Panc1 (cell line): ENCODE measurements around the gene ARL17B. TPM values are rescaled to one million over a fixed set of nuclear protein-coding genes. Genes with fewer than 3 reads are reported as not detected.
A peak's percentile ranks its signal among the peaks of the same experiment; 100 is the strongest.
"Not testable (repeated sequence)": the region's sequence is repeated elsewhere in the genome, so short reads cannot be mapped to it uniquely, and the experiment has no call there.

Experiments
- ATAC-seq: fragments of 200-7000 bp; cut with Tn5 transposase; 2 replicates; pipeline ENCODE4 v1.9.1; 2020; ENCODE audit warnings: mild to moderate bottlenecking, moderate library complexity
- BruUV-seq: library from RNA; stranded (reverse); fragments of 400-500 nt; replicated peaks from 2 replicates; lab custom pipeline; 2021; lab: Mats Ljungman, UMichigan
- CTCF ChIA-PET: fragments of 300-600 bp; sonication (Branson Sonifier 250); formaldehyde crosslinking; loops from one replicate; lab custom pipeline; 2022; ENCODE audit warnings: antibody characterized with exemption; lab: Charles Lee
- POLR2A ChIA-PET: fragments of 300-600 bp; sonication (Branson Sonifier 250); formaldehyde crosslinking; loops from one replicate; lab custom pipeline; 2022; ENCODE audit warnings: antibody characterized with exemption; lab: Charles Lee
- DNase-seq: peaks from one replicate; pipeline ENCODE4 v3.0.0-alpha.2; 2010; ENCODE audit warnings: low read depth, low spot score
- H3K27ac ChIP-seq: 2 replicates; pipeline ENCODE4 v1.5.1; 2011; ENCODE audit warnings: mild to moderate bottlenecking, low read length, inconsistent platforms
- H3K27me3 ChIP-seq: fragments of 200-500 bp; sonication (Bioruptor generic); 2 replicates; pipeline ENCODE4 v1.6.0; 2014; ENCODE audit warnings: low read length, inconsistent platforms; ENCODE audit not compliant: control insufficient read depth, insufficient read depth
- H3K36me3 ChIP-seq: fragments of 200-500 bp; sonication (Bioruptor generic); 2 replicates; pipeline ENCODE4 v1.5.1; 2014; ENCODE audit warnings: inconsistent platforms, mild to moderate bottlenecking, low read length, moderate library complexity; ENCODE audit not compliant: control insufficient read depth, insufficient read depth
- H3K4me1 ChIP-seq: 2 replicates; pipeline ENCODE4 v1.5.1; 2011; ENCODE audit warnings: inconsistent platforms, mild to moderate bottlenecking, low read length, moderate library complexity; ENCODE audit not compliant: control insufficient read depth, insufficient read depth
- H3K4me3 ChIP-seq, 2 experiments: 2 replicates each; pipeline ENCODE4 v1.5.1; 2011 to 2012; ENCODE audit warnings: low read depth in 2 of 2, low read length in 2 of 2, mild to moderate bottlenecking in 2 of 2, inconsistent platforms in 1 of 2, moderate library complexity in 1 of 2
- H3K9me3 ChIP-seq: fragments of 200-500 bp; sonication (Bioruptor generic); 2 replicates; pipeline ENCODE4 v1.5.1; 2014; ENCODE audit warnings: low read depth, mild to moderate bottlenecking, inconsistent platforms, low read length, moderate library complexity; ENCODE audit not compliant: control insufficient read depth, insufficient read depth
- in situ Hi-C: cut with HindIII; loops from 2 replicates; pipeline ENCODE4 v1.10.0; 2016; ENCODE audit warnings: low sequenced_read_pairs, low pct_unique_long_range_greater_than_20kb
- intact Hi-C: fragments of 100-400 bp; cut with micrococcal nuclease; formaldehyde crosslinking; loops from one replicate; pipeline ENCODE4 v1.10.0; 2022; ENCODE audit not compliant: unreplicated experiment
- total RNA-seq: library from RNA; stranded (reverse); gene quantifications from one replicate; pipeline ENCODE4 v1.2.1, GENCODE V29; 2021; ENCODE audit not compliant: unreplicated experiment

The ARL17B gene
- total RNA-seq, 1 experiment from 2014 or later = 12.7 TPM

GRCh38 chr17:46393702-46394101, 32.1 kb upstream of the ARL17B start:
- H3K27me3 ChIP-seq, H3K4me1 ChIP-seq, POLR2A ChIA-PET, H3K27ac ChIP-seq, CTCF ChIA-PET, H3K9me3 ChIP-seq, intact Hi-C loops, in situ Hi-C loops, DNase-seq, H3K4me3 ChIP-seq, H3K36me3 ChIP-seq, BruUV-seq, ATAC-seq: not testable (repeated sequence)

- H3K36me3 ChIP-seq, POLR2A ChIA-PET, H3K4me3 ChIP-seq, ATAC-seq, H3K27ac ChIP-seq, H3K4me1 ChIP-seq, BruUV-seq, CTCF ChIA-PET, H3K9me3 ChIP-seq, intact Hi-C loops, in situ Hi-C loops, DNase-seq, H3K27me3 ChIP-seq: not testable (repeated sequence)
Measured at GRCh38 chr17:46385491-46385890, 23.9 kb upstream of the ARL17B start.

- H3K27ac ChIP-seq, H3K9me3 ChIP-seq, DNase-seq, intact Hi-C loops, CTCF ChIA-PET, BruUV-seq, POLR2A ChIA-PET, in situ Hi-C loops, H3K4me3 ChIP-seq, H3K4me1 ChIP-seq, H3K36me3 ChIP-seq, H3K27me3 ChIP-seq, ATAC-seq: not testable (repeated sequence)
Measured at GRCh38 chr17:46383118-46383517, 21.6 kb upstream of the ARL17B start.

DNA sequence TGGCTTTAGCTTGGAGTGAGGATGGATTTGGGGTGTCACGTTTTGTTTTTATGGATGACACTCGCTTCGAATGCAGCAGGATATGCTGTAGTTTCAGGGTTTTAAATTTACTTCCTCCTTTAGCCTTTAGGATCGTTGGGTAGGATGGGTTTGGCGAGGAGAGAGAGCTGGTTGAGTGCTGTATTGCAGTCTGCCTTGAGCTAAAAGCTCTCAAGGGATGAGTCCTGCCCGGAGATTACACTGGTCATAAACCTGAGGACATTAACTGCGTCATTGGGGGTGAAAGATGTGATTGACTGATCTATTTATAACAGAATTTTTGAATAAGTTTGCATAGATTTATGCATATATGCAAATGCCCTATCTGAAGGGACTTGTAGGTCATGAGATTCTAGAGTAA, 11.9 kb upstream of the ARL17B start:
- H3K9me3 ChIP-seq, H3K27me3 ChIP-seq, DNase-seq, BruUV-seq, intact Hi-C loops, H3K36me3 ChIP-seq, in situ Hi-C loops, H3K27ac ChIP-seq, H3K4me1 ChIP-seq, H3K4me3 ChIP-seq, POLR2A ChIA-PET, CTCF ChIA-PET: not testable (repeated sequence)
- ATAC-seq = 0 out of 2 replicates have a peak, but pooled peaks have one; percentile 52

DNA sequence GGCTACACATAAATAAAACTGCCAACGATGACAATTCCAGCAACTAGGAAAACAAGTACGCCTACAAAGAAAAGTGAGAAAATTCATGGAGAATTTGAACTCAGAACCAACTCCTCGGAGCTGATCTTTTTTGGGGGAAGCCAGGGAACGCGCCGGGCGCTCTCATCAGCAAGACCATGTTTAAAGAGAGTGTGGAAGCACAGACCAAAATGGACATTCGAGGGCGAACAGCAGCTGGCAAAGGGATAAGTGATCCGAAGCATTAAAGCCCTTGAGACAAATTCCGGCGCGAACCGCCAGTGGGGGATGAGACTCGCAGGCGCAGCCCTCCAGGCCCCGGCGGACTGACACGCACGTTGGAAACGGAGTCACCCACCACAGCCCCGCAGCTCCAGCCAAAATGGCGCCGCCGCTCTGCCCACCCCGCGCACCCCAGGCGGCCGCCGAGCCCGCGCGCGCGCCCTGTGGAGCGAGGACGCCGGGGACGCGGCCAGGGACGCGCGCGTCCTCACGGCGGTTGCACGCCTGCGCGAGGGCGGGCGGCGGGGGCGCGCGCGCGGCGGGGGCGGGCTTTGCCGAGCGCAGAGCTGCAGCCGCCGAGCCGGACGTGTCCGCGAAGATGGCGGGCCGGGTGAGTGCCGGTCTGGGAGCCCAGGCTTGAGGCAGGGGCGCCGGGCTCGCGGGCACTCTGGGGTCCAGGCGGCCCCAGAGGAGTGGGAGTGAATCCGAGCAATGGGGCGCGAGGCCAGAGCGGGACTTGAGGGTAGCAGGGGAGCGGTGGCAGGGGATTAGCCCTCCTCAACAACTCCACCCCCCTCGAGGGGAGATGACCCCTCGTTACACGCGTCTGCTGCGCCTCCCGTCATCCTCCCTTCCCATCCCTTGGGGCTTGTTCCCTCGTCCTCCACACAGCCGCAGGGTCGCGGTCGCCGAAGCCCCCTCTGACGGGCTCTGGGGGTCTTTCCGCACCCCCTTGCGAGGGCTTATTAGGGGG, 11.0 kb upstream of the ARL17B start:
- H3K36me3 ChIP-seq, H3K4me3 ChIP-seq, H3K27ac ChIP-seq, H3K4me1 ChIP-seq, POLR2A ChIA-PET, in situ Hi-C loops, DNase-seq, intact Hi-C loops, CTCF ChIA-PET, BruUV-seq, H3K9me3 ChIP-seq, H3K27me3 ChIP-seq: not testable (repeated sequence)
- ATAC-seq = peak; percentile 97

GRCh38 chr17:46367520-46367919, 6.0 kb upstream of the ARL17B start:
- POLR2A ChIA-PET, BruUV-seq: not testable (repeated sequence)

DNA sequence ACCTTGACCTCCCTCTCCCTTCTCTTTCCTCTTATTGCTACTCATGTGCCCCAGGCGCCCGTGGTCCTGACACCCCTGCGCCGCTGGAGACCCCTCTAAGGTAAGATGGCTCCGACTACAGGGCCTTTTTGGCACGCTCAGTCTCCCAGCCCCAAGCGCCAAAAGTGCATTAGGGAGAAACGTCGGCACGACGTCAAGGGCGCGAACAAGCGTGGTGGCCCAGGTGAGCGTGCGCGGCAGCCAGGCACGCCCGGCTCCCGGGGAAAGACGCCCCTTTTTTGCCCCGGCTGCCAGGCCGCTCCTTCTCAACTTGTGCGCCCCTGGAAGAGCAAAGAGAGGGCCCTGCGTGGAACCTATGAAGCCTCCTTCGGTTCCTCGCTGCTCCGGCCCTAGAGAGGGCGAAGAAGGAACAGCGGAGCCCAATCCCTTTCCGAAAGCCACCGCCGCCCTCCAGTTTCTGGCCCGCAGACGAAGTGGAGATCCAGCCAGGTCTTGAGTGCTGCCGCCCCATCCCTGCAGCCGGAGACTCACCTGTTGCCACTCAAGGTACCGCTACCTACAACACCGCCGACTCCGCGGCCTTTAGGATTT, 326 bp downstream of the ARL17B start:
- in situ Hi-C loops, CTCF ChIA-PET, H3K27ac ChIP-seq, POLR2A ChIA-PET, H3K27me3 ChIP-seq, DNase-seq, BruUV-seq, intact Hi-C loops, H3K36me3 ChIP-seq, H3K4me1 ChIP-seq, H3K9me3 ChIP-seq: not testable (repeated sequence)
- ATAC-seq = peak; percentile 82
- H3K4me3 ChIP-seq = peak overlapping the region in 1 of 2 experiments; percentile 21; a peak in 1 of 4 replicates

More at GRCh38 chr17:46367520-46367919, 6.0 kb upstream of the ARL17B start:
- in situ Hi-C loops, H3K9me3 ChIP-seq, CTCF ChIA-PET, H3K4me3 ChIP-seq, intact Hi-C loops, H3K27ac ChIP-seq, H3K36me3 ChIP-seq, H3K27me3 ChIP-seq, DNase-seq, ATAC-seq, H3K4me1 ChIP-seq: not testable (repeated sequence)
